ENCODE results near the gene MRPL9. TPM values are rescaled to one million over a fixed set of nuclear protein-coding genes. Genes with fewer than 3 reads are reported as not detected.

The MRPL9 gene
- total RNA-seq, 1 donor from 2014 or later = 59.9 TPM

- Histone ChIP-seq H3K4me3 (no peak overlapping the region), H3K4me1 (no peaks in the 10 kb centered on the region), H3K36me3 (no peaks in the 10 kb centered on the region), H3K27ac (no peak overlapping the region), H3K9me3 (no peaks in the 10 kb centered on the region), H3K27me3 (ENCODE audit: low read depth) (no peaks in the 10 kb centered on the region)
- TF ChIP-seq CTCF (IDR thresholded peaks at IDR 0.05) = no peak
- intact Hi-C loops (cut with DNase I) = no loop called here
- DNase-seq (no peak), ATAC-seq (no peak)
Observed at GRCh38 chr1:151802372-151802771, 39.1 kb upstream of the MRPL9 start.

- no peaks in the 10 kb centered on the region for H3K9me3 ChIP-seq
- intact Hi-C loops (cut with DNase I) = no loop called here
- ATAC-seq (no peak), DNase-seq (no peak)
- H3K4me1 ChIP-seq = no peaks in the 10 kb centered on the region
- no peak for TF ChIP-seq CTCF (IDR thresholded peaks at IDR 0.05)
- no peak overlapping the region for H3K4me3 ChIP-seq
- H3K27me3 ChIP-seq (ENCODE audit: low read depth) = no peaks in the 10 kb centered on the region
- H3K36me3 ChIP-seq = no peaks in the 10 kb centered on the region
- H3K27ac ChIP-seq = no peak overlapping the region
Observed at GRCh38 chr1:151801846-151802245, 38.5 kb upstream of the MRPL9 start.

GRCh38 chr1:151801310-151801820, 38.1 kb upstream of the MRPL9 start:
- intact Hi-C loops (cut with DNase I) = no loop called here
- H3K4me1 ChIP-seq = no peaks in the 10 kb centered on the region
- DNase-seq (no peak), ATAC-seq (no peak)
- no peaks in the 10 kb centered on the region for H3K36me3 ChIP-seq
- H3K27me3 ChIP-seq (ENCODE audit: low read depth) = no peaks in the 10 kb centered on the region
- no peak overlapping the region for H3K27ac ChIP-seq
- H3K4me3 ChIP-seq = no peak overlapping the region
- TF ChIP-seq CTCF (IDR thresholded peaks at IDR 0.05) = no peak
- no peaks in the 10 kb centered on the region for H3K9me3 ChIP-seq

- no peak overlapping the region for H3K27ac ChIP-seq
- no peak overlapping the region for H3K4me3 ChIP-seq
- H3K36me3 ChIP-seq = no peaks in the 10 kb centered on the region
- H3K9me3 ChIP-seq = no peaks in the 10 kb centered on the region
- DNase-seq = no peak
- ATAC-seq = no peak
- H3K27me3 ChIP-seq (ENCODE audit: low read depth) = no peaks in the 10 kb centered on the region
- intact Hi-C loops (cut with DNase I) = no loop called here
- no peaks in the 10 kb centered on the region for H3K4me1 ChIP-seq
- TF ChIP-seq CTCF (IDR thresholded peaks at IDR 0.05) = no peak
Observed at GRCh38 chr1:151800830-151801229, 37.5 kb upstream of the MRPL9 start.

- no peak for ATAC-seq
- no peaks in the 10 kb centered on the region for H3K27me3 ChIP-seq (ENCODE audit: low read depth)
- no peak for DNase-seq
- H3K9me3 ChIP-seq = no peaks in the 10 kb centered on the region
- no peaks in the 10 kb centered on the region for H3K4me1 ChIP-seq
- intact Hi-C loops (cut with DNase I) = no loop called here
- no peak overlapping the region for H3K27ac ChIP-seq
- H3K36me3 ChIP-seq = no peaks in the 10 kb centered on the region
- TF ChIP-seq CTCF (IDR thresholded peaks at IDR 0.05) = no peak
- no peak overlapping the region for H3K4me3 ChIP-seq
Observed at GRCh38 chr1:151799179-151800022, 36.1 kb upstream of the MRPL9 start.
